Central memory CD8-positive, alpha-beta T cell (primary cell): ENCODE data around the gene NFKBIA.
"Not testable (repeated sequence)": the region's sequence is repeated elsewhere in the genome, so short reads cannot be mapped to it uniquely, and the experiment has no call there.

Experiments used
- ATAC-seq: fragments of 150-1000 bp; cut with Tn5 transposase; replicated peaks from 2 replicates; pipeline ENCODE4 v1.10.0; 2022; ENCODE audit warnings: mild to moderate bottlenecking, moderate FRiP score, moderate number of reproducible peaks; ENCODE audit not compliant: poor library complexity, severe bottlenecking; ENCODE audit errors: extremely low read depth
- DNase-seq, 2 donors: peaks; one replicate each; pipeline ENCODE4 v3.0.0; 2021; ENCODE audit warnings: low spot score in 2 of 2
- H3K27ac Mint-ChIP-seq: one replicate; pipeline ENCODE4 v1.8.0; 2022; ENCODE audit warnings: low read depth, mild to moderate bottlenecking, moderate library complexity, mixed read lengths
- H3K27me3 Mint-ChIP-seq: one replicate; pipeline ENCODE4 v1.8.0; 2022; ENCODE audit warnings: mixed read lengths
- H3K36me3 Mint-ChIP-seq: one replicate; pipeline ENCODE4 v1.8.0; 2022; ENCODE audit warnings: mild to moderate bottlenecking, moderate library complexity, mixed read lengths; ENCODE audit not compliant: insufficient read depth
- H3K4me1 Mint-ChIP-seq: one replicate; pipeline ENCODE4 v1.8.0; 2022; ENCODE audit warnings: mixed read lengths
- H3K4me3 Mint-ChIP-seq: one replicate; pipeline ENCODE4 v1.8.0; 2022; ENCODE audit warnings: mild to moderate bottlenecking, moderate library complexity, mixed read lengths
- H3K9me3 Mint-ChIP-seq: one replicate; pipeline ENCODE4 v1.8.0; 2022; ENCODE audit warnings: mixed read lengths

The NFKBIA gene, protein sequence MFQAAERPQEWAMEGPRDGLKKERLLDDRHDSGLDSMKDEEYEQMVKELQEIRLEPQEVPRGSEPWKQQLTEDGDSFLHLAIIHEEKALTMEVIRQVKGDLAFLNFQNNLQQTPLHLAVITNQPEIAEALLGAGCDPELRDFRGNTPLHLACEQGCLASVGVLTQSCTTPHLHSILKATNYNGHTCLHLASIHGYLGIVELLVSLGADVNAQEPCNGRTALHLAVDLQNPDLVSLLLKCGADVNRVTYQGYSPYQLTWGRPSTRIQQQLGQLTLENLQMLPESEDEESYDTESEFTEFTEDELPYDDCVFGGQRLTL

DNA sequence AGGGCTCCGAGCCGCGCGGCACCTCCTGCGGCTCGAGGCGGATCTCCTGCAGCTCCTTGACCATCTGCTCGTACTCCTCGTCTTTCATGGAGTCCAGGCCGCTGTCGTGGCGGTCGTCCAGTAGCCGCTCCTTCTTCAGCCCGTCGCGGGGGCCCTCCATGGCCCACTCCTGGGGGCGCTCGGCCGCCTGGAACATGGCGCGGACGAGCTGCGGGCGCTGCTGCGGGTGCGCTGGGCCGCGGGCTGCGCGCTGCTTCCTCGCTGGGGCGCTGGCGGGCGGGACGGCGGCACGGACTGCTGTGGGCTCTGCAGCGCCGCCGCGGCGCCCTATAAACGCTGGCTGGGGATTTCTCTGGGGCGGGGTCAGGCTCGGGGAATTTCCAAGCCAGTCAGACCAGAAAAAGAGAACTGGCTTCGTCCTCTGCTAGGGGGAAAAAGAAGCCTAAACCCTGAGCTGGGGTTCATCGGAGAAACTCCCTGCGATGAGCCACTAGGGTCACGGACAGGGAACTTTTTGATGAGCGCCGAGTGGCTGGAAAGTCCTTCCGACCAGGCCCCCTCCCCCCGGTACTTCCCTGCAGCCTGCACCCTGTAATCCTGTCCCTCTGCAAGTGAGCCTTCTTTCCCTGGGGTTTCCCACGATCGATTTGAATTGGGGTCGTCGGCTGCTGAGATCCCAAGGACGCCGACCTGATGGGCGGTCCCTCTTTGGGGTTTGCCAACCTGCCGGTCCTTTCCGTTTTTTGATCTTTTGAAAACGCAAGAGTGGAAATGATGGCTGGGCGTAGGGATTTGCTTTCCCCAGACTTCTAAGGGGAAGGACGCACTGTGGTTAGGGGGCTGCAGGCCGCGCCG, at the start of gene NFKBIA:
NFKBIA (minus strand) TSS at position 301 of the 855 bp plus-strand sequence; CDS start at position 196, 105 bp downstream.
- peaks cover 50% of the 10 kb centered on the region for H3K36me3 Mint-ChIP-seq
- H3K9me3 Mint-ChIP-seq = no peaks in the 10 kb centered on the region
- H3K4me3 Mint-ChIP-seq = peak within 1 kb of the TSS; percentile 92
- H3K27ac Mint-ChIP-seq = peak within 1 kb of the TSS; percentile 99
- no peaks in the 10 kb centered on the region for H3K27me3 Mint-ChIP-seq
- DNase-seq = peak; percentile 92 to 95
- peaks cover 58% of the 10 kb centered on the region for H3K4me1 Mint-ChIP-seq
- ATAC-seq = peak; percentile 55

DNA sequence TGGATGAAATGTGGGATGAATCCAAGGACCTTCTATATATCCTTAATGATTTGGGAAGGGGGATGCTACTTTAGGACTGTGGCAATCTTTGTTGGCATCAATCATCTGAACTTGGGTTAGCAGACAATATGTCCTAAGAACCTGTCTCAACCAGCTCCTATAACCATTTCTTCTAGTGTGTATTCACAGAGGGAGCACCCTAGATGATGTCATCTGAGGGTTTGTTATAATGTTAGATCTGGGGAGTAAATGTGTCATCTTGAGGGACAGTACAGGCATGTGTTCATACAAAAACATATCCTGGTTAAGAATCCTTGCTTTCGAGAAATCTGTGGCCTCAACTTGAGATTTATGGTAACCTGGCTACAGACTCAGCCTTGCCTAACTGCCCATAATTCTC, 41.9 kb upstream of the NFKBIA start:
- no peak for DNase-seq
- no peaks in the 10 kb centered on the region for H3K27me3 Mint-ChIP-seq
- no peak overlapping the region for H3K4me3 Mint-ChIP-seq
- no peak for ATAC-seq
- H3K9me3 Mint-ChIP-seq = no peaks in the 10 kb centered on the region
- H3K36me3 Mint-ChIP-seq = no peaks in the 10 kb centered on the region
- H3K27ac Mint-ChIP-seq = no peak overlapping the region
- H3K4me1 Mint-ChIP-seq = no peaks in the 10 kb centered on the region

DNA sequence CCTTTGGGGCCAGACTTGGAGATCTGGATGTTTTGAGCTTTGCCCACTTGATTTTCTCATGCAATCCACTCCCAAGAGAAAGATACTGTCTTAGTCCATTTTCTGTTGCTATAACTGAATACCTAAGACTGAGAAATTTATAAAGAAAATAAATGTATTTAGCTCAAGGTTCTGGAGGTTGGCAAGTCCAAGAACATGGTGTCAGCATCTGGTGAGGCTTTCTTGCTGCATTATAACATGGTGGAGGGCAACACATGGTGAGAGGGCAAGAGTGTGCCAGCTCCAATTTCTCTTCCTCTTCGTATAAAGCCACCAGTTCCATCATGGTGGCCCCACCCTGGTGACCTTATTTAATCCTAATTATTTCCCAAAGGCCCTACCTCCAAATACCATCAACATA, 39.6 kb upstream of the NFKBIA start:
- Mint-ChIP-seq H3K4me1 (no peaks in the 10 kb centered on the region), H3K4me3 (no peak overlapping the region), H3K27me3 (no peaks in the 10 kb centered on the region), H3K36me3 (no peaks in the 10 kb centered on the region), H3K27ac (no peak overlapping the region), H3K9me3 (no peaks in the 10 kb centered on the region)
- ATAC-seq (no peak), DNase-seq (no peak)

DNA sequence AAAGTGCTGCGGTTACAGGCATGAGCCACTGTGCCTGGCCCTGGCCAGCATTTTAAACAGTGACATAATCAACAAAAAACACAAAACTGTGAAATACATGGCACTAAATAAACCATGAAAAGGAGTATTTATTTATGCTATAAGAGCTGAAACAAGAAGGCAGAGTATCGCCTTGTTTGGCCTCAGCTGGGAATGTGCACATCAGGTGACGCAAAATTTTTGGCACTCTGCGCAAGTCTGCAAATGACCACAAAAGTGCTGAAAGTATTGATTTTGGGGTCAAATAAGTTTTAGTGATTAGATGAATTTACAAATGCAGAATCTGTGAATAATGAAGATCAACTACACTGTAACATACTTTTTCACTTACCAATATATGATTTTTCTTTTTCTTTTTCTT, 36.6 kb upstream of the NFKBIA start:
- no peak overlapping the region for H3K27ac Mint-ChIP-seq
- no peaks in the 10 kb centered on the region for H3K36me3 Mint-ChIP-seq
- no peaks in the 10 kb centered on the region for H3K4me1 Mint-ChIP-seq
- no peak overlapping the region for H3K4me3 Mint-ChIP-seq
- no peak for DNase-seq
- H3K9me3 Mint-ChIP-seq = no peaks in the 10 kb centered on the region
- ATAC-seq = no peak
- H3K27me3 Mint-ChIP-seq = no peaks in the 10 kb centered on the region

DNA sequence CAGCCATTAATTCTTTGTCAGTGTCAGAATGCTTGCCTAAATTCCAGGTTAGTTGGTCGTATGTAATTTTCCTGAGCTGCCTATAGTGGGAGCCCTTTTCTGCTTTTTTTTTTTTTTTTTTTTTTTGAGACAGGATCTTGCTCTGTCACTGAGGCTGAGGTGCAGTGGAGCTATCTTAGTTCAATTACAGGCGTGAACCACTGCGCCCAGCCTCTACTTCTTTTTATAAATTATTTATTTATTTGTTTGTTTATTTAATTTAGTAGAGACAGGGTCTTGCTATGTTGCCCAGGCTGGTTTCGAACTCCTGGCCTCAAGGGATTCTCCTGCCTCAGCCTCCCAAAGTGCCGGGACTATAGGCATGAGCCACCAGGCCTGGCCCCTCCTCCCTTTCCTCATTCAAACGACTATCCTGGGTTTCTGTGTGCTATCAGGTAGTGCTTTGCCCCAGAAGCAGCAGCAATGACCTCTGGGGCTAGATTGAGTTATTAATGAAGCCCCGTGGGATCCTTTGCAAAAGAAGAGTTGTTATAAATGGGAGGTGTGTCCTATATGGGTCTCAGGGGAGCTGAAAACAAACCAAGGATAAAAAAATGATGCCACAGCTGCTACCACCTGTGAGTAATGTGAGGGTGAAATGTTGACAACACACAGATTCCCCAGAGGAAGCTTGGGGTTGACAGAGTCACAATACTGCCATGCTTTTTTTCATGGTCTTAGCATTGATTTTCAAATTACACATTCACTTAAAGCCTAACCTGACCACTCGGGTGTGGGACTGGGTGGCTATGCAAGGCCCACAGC, 34.6 kb upstream of the NFKBIA start:
- H3K4me1 Mint-ChIP-seq = no peaks in the 10 kb centered on the region
- no peaks in the 10 kb centered on the region for H3K36me3 Mint-ChIP-seq
- no peak for DNase-seq
- no peaks in the 10 kb centered on the region for H3K9me3 Mint-ChIP-seq
- no peak for ATAC-seq
- no peaks in the 10 kb centered on the region for H3K27me3 Mint-ChIP-seq
- H3K4me3 Mint-ChIP-seq = no peak overlapping the region
- H3K27ac Mint-ChIP-seq = no peak overlapping the region

DNA sequence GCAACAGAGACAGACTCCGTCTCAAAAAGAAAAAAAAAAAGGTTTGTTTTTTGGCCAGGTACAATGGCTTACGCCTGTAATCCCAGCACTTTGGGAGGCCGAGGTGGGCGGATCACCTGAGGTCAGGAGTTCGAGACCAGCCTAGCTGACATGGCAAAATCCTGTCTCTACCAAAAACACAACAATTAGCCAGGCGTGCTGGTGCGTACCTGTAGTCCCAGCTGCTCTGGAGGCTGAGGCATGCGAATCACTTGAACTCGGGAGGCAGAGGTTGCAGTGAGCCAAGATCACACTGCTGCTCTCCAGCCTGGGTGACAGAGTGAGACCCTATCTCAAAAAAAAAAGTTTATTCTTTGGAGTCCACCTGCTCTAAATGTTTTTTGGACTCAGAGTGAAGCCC, 33.9 kb upstream of the NFKBIA start:
- H3K9me3 Mint-ChIP-seq, H3K27ac Mint-ChIP-seq, H3K27me3 Mint-ChIP-seq, ATAC-seq, DNase-seq, H3K4me1 Mint-ChIP-seq, H3K36me3 Mint-ChIP-seq, H3K4me3 Mint-ChIP-seq: not testable (repeated sequence)

DNA sequence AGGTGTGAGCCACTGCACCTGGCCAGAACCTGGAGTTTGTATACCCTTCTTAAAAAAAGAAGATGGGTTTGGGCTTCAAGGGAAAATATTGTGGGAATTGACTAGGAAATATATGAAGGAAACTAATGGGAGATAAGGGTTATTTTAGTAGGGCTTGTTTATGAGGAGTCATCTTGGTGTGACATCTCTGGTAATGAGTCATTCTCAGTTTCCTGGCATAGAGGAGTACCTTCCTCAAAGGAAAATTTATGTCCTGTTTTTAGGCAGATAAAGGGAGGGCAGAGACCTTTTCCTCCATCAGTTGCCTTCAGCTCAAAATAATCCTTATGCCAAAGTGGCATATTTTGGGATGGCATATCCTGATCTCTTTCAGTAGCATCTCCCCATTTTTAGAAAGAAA, 30.6 kb upstream of the NFKBIA start:
- H3K4me3 Mint-ChIP-seq = no peak overlapping the region
- H3K9me3 Mint-ChIP-seq = no peaks in the 10 kb centered on the region
- H3K27ac Mint-ChIP-seq = no peak overlapping the region
- peaks cover 2% of the 10 kb centered on the region for H3K4me1 Mint-ChIP-seq
- DNase-seq (no peak), ATAC-seq (no peak)
- H3K27me3 Mint-ChIP-seq = no peaks in the 10 kb centered on the region
- no peaks in the 10 kb centered on the region for H3K36me3 Mint-ChIP-seq

DNA sequence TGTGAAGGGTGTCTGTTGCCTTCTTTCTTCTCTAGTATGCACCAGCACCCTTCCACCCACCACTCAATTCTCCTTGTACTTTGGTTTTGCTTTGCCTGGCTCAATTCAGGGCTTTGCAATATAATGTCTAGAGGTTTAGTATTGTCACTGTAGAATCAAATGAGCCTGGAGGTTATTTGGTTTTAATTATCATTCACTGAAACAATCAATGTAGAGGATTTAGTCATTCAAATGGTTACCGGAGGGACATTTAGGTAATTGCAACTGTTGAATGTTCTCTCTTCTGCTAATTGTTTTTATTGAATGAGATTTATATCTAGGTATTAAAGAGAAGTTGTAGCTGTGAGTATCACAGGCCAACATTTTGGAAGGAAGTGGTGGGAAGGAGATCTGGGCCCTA, 29.3 kb upstream of the NFKBIA start:
- ATAC-seq (no peak), DNase-seq (no peak)
- Mint-ChIP-seq H3K27me3 (no peaks in the 10 kb centered on the region), H3K4me3 (no peak overlapping the region), H3K27ac (no peak overlapping the region), H3K9me3 (no peaks in the 10 kb centered on the region), H3K36me3 (no peaks in the 10 kb centered on the region), H3K4me1 (peaks cover 6% of the 10 kb centered on the region)

DNA sequence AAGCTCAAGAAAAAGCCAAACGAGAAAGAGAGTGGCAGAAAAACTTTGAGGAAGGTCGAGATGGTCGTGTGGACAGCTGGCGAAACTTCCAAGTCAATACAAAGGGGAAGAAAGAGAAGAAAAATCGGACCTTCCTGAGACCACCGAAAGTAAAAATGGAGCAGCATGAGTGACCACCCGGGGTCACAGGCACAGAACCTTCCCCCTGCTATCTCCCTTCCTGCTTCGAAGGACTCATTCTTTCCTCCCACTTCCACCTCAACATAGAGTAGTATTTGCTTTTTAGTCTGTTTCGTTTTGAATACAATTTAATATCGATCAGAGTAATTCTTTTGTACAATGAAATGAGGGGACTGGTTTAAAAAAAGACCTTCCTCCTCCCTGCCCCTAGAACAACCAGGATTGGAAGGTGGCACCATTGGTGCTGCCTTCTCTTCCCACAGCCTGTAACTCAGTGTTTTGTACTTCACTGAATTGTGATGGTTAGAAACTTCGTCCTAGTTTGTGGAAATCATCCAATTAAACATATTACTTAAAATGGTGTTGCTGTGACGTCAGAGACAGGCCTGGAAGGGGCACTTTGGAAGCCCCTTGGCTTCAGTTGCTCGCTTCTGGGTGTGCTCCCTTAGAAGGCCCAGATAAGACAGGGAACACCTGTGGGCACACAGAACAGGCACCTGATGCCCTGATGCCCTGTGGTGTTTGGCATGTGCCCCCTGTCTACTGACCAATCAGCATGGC, 26.1 kb upstream of the NFKBIA start:
- no peaks in the 10 kb centered on the region for H3K9me3 Mint-ChIP-seq
- H3K4me3 Mint-ChIP-seq = no peak overlapping the region
- ATAC-seq (no peak), DNase-seq (no peak)
- no peaks in the 10 kb centered on the region for H3K27me3 Mint-ChIP-seq
- H3K36me3 Mint-ChIP-seq = no peaks in the 10 kb centered on the region
- peaks cover 6% of the 10 kb centered on the region for H3K4me1 Mint-ChIP-seq
- H3K27ac Mint-ChIP-seq = no peak overlapping the region

DNA sequence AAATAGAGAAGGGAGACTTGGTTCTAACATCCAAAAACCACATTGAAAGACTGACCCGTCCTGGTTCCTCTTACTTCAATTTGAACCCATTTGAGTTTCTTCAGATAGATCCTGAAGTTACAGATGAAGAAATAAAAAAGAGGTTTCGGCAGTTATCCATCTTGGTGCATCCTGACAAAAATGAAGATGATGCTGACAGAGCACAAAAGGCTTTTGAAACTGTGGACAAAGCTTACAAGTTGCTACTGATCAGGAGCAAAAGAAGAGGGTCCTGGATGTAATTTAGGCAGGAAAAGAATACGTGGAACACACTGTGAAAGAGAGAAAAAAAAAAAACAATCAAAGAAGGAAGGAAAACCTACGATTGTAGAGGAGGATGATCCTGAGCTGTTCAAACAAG, 25.4 kb upstream of the NFKBIA start:
- H3K4me3 Mint-ChIP-seq = no peak overlapping the region

DNA sequence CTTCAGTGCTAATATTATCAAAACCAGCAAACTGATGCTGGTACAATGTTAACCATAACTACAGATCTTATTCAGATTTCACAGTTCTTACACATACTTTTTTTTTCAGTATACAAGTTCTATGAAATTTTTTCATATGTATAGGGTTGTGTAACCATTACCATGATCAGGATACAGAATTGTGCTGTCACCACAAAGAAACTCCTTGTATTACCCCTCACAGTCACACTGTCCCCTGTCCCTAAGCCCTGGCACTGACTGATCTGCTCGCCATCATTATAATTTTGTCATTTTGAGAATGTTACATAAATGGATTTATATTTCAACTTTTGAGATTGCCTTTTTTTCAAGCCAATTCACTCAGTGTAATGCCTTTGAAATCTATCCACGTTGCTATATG, 21.3 kb upstream of the NFKBIA start:
- peaks cover 11% of the 10 kb centered on the region for H3K4me1 Mint-ChIP-seq
- DNase-seq (no peak), ATAC-seq (no peak)
- no peak overlapping the region for H3K4me3 Mint-ChIP-seq
- H3K27me3 Mint-ChIP-seq = no peaks in the 10 kb centered on the region
- H3K36me3 Mint-ChIP-seq = no peaks in the 10 kb centered on the region
- no peaks in the 10 kb centered on the region for H3K9me3 Mint-ChIP-seq
- H3K27ac Mint-ChIP-seq = no peak overlapping the region

More for the DNA sequence above, 25.4 kb upstream of the NFKBIA start:
- Mint-ChIP-seq H3K4me1 (peaks cover 6% of the 10 kb centered on the region), H3K27me3 (no peaks in the 10 kb centered on the region), H3K27ac (no peak overlapping the region), H3K36me3 (no peaks in the 10 kb centered on the region), H3K9me3 (no peaks in the 10 kb centered on the region)
- ATAC-seq (no peak), DNase-seq (no peak)

DNA sequence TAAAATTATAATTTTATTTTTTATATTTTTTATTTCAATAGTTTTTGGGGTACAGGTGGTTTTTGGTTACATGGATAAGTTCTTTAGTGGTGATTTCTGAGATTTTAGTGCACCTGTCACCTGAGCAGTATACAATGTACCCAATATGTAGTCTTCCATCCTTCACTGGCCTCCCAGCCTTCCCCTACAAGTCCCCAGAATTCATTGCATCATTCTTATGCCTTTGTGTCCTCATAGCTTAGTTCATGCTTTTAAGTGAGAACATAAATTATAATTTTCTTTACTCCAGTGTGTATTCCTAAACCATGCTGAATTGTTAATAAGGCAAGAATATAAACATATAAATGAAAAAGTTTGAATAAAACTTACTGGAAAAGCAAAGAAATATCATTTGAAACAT, 19.1 kb upstream of the NFKBIA start:
- H3K4me1 Mint-ChIP-seq = peaks cover 5% of the 10 kb centered on the region
- no peak overlapping the region for H3K4me3 Mint-ChIP-seq
- H3K27me3 Mint-ChIP-seq = no peaks in the 10 kb centered on the region

More for the DNA sequence above, 19.1 kb upstream of the NFKBIA start:
- no peak for ATAC-seq
- no peak for DNase-seq
- Mint-ChIP-seq H3K36me3 (no peaks in the 10 kb centered on the region), H3K9me3 (no peaks in the 10 kb centered on the region), H3K27ac (no peak overlapping the region)
